Cardiac fibroblast (primary cell): ENCODE results near the gene CARD11.

ENCODE experiments used
- DNase-seq, 2 donors: peaks; one replicate each; pipeline versions ENCODE4 v3.0.0 to v3.0.0-alpha.2; 2010; ENCODE audit warnings: low read depth in 2 of 2
- H3K4me3 ChIP-seq, 2 donors: replicated peaks in 1 of 2; 1 replicate in 1 of 2; 2 replicates in 1 of 2; pipeline ENCODE4 v1.5.1; 2011; ENCODE audit warnings: low read depth in 2 of 2, low read length in 2 of 2, mild to moderate bottlenecking in 2 of 2, moderate library complexity in 1 of 2
- CTCF ChIP-seq: IDR thresholded peaks from one replicate; pipeline ENCODE4 v1.5.1; 2011; ENCODE audit warnings: low read depth, mild to moderate bottlenecking, low read length, inconsistent platforms

Gene CARD11

GRCh38 chr7:2878306-2878705, 165.4 kb downstream of the CARD11 start:
- no peak for DNase-seq
- H3K4me3 ChIP-seq: no peak overlapping the region
- no peak for TF ChIP-seq CTCF

GRCh38 chr7:2876031-2876731, 167.5 kb downstream of the CARD11 start:
- DNase-seq: peak; percentile 40 to 87
- no peak for TF ChIP-seq CTCF
- no peak overlapping the region for H3K4me3 ChIP-seq

- DNase-seq: peak; percentile 92 to 97
- TF ChIP-seq CTCF: no peak
- no peak overlapping the region for H3K4me3 ChIP-seq
Observed at GRCh38 chr7:2873686-2874551, 169.7 kb downstream of the CARD11 start.

GRCh38 chr7:2873146-2873545, 170.5 kb downstream of the CARD11 start:
- no peak overlapping the region for H3K4me3 ChIP-seq
- TF ChIP-seq CTCF: no peak
- peak in 1 of 2 donors; percentile 10 for DNase-seq

- no peak for TF ChIP-seq CTCF
- H3K4me3 ChIP-seq: no peak overlapping the region
- no peak for DNase-seq
Observed at GRCh38 chr7:2872296-2872874, 171.3 kb downstream of the CARD11 start.

GRCh38 chr7:2870471-2870931, 173.2 kb downstream of the CARD11 start:
- H3K4me3 ChIP-seq: no peak overlapping the region
- peak; percentile 77 to 86 for DNase-seq
- no peak for TF ChIP-seq CTCF
